Measurements from ENCODE around the gene NME7.

The NME7 gene

DNA sequence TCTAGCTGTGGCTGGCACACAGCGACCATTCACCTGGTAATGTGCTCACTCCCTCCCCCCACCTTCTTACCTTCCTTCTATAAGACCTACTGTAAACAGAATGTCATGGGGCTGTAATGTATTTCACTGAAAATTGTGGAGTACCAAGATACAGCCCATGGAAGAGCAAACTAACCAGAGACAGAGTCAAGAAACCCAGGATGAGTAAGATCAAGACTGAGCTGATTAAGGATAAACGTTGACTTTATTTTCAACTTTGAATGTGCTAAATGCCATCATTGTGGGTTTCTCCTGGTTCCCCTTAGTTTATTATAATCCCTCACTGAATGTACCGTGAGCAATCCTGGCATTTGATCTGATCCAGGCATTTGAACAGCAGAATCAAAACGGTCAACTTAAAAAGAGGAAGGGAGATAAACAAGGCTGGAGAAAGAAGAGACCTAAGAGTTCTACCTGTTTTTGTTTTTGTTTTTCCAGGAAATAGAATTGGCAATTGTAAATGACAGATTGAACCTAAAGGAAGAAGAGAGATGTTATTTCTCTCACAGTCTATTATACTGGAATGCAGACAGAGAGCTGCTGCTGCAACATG, 277.2 kb downstream of the NME7 start:
- Histone ChIP-seq H3K36me3 (ENCODE audit: insufficient read depth, low read length) (no peaks in the 10 kb centered on the region), H3K9me3 (ENCODE audit: low read depth, low read length) (no peaks in the 10 kb centered on the region), H3K9ac (ENCODE audit: insufficient read length) (no peak overlapping the region), H3K27ac (no peak overlapping the region), H3K4me3 (no peak overlapping the region)
- no peak for DNase-seq (ENCODE audit: low read depth, low spot score)
- no peak for TF ChIP-seq POLR2AphosphoS5 (IDR thresholded peaks at IDR 0.05; ENCODE audit: borderline replicate concordance, low read depth, low read length)
- TF ChIP-seq EZH2 (IDR thresholded peaks at IDR 0.05) = no peak
- TF ChIP-seq FOXP2 (optimal IDR thresholded peaks at IDR 0.05; ENCODE audit: control extremely low read depth, extremely low read length, insufficient read depth) = no peak

GRCh38 chr1:169089776-169090175, 277.8 kb downstream of the NME7 start:
- H3K9ac ChIP-seq (ENCODE audit: insufficient read length) = no peak overlapping the region
- H3K9me3 ChIP-seq (ENCODE audit: low read depth, low read length) = no peaks in the 10 kb centered on the region
- H3K27ac ChIP-seq = no peak overlapping the region
- TF ChIP-seq FOXP2 (optimal IDR thresholded peaks at IDR 0.05; ENCODE audit: control extremely low read depth, extremely low read length, insufficient read depth) = no peak
- no peak for TF ChIP-seq EZH2 (IDR thresholded peaks at IDR 0.05)
- no peak for TF ChIP-seq POLR2AphosphoS5 (IDR thresholded peaks at IDR 0.05; ENCODE audit: borderline replicate concordance, low read depth, low read length)
- H3K4me3 ChIP-seq = no peak overlapping the region
- no peaks in the 10 kb centered on the region for H3K36me3 ChIP-seq (ENCODE audit: insufficient read depth, low read length)
- DNase-seq (ENCODE audit: low read depth, low spot score) = no peak

DNA sequence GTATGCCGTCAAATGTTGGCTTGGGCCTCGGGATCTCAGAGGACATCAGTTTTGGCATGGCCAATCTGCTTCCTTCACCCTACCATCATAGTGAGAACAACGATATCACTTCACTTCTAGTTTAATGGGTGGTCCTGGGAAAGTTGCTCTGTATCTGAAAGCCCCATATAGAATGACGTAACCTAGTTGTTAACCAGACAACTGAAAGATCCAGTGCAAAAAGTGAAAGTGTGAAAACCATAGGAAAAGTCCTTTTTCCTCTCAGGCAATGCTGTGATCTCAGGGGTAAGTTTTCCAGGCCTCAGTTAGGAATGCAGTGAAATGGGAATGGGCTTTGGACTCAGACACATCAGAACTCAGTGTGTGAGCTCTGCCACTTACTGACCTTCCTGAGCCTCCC, 279.7 kb downstream of the NME7 start:
- Histone ChIP-seq H3K27ac (no peak overlapping the region), H3K9ac (ENCODE audit: insufficient read length) (no peak overlapping the region), H3K36me3 (ENCODE audit: insufficient read depth, low read length) (no peaks in the 10 kb centered on the region), H3K4me3 (no peak overlapping the region), H3K9me3 (ENCODE audit: low read depth, low read length) (no peaks in the 10 kb centered on the region)
- DNase-seq (ENCODE audit: low read depth, low spot score) = no peak
- TF ChIP-seq POLR2AphosphoS5 (IDR thresholded peaks at IDR 0.05; ENCODE audit: borderline replicate concordance, low read depth, low read length) (no peak), EZH2 (IDR thresholded peaks at IDR 0.05) (no peak), FOXP2 (optimal IDR thresholded peaks at IDR 0.05; ENCODE audit: control extremely low read depth, extremely low read length, insufficient read depth) (no peak)

GRCh38 chr1:169086603-169087455, 280.8 kb downstream of the NME7 start:
- H3K27ac ChIP-seq = no peak overlapping the region
- H3K4me3 ChIP-seq = no peak overlapping the region
- TF ChIP-seq EZH2 (IDR thresholded peaks at IDR 0.05) (no peak), POLR2AphosphoS5 (IDR thresholded peaks at IDR 0.05; ENCODE audit: borderline replicate concordance, low read depth, low read length) (no peak), FOXP2 (optimal IDR thresholded peaks at IDR 0.05; ENCODE audit: control extremely low read depth, extremely low read length, insufficient read depth) (no peak)
- no peaks in the 10 kb centered on the region for H3K36me3 ChIP-seq (ENCODE audit: insufficient read depth, low read length)
- H3K9ac ChIP-seq (ENCODE audit: insufficient read length) = no peak overlapping the region
- no peaks in the 10 kb centered on the region for H3K9me3 ChIP-seq (ENCODE audit: low read depth, low read length)
- no peak for DNase-seq (ENCODE audit: low read depth, low spot score)

- Histone ChIP-seq H3K27ac (no peak overlapping the region), H3K36me3 (ENCODE audit: insufficient read depth, low read length) (no peaks in the 10 kb centered on the region), H3K9me3 (ENCODE audit: low read depth, low read length) (no peaks in the 10 kb centered on the region), H3K4me3 (no peak overlapping the region), H3K9ac (ENCODE audit: insufficient read length) (no peak overlapping the region)
- DNase-seq (ENCODE audit: low read depth, low spot score) = no peak
- TF ChIP-seq FOXP2 (optimal IDR thresholded peaks at IDR 0.05; ENCODE audit: control extremely low read depth, extremely low read length, insufficient read depth) (no peak), POLR2AphosphoS5 (IDR thresholded peaks at IDR 0.05; ENCODE audit: borderline replicate concordance, low read depth, low read length) (no peak), EZH2 (IDR thresholded peaks at IDR 0.05) (no peak)
Observed at GRCh38 chr1:169085911-169086310, 281.7 kb downstream of the NME7 start.
